K562 (cell line): Measurements from ENCODE around the gene CHERP. TPM values are rescaled to one million over a fixed set of nuclear protein-coding genes. Genes with fewer than 3 reads are reported as not detected.
"Not testable (repeated sequence)": the region's sequence is repeated elsewhere in the genome, so short reads cannot be mapped to it uniquely, and the experiment has no call there.

Source experiments
- ATAC-seq: fragments of 200-7000 bp; cut with Tn5 transposase; 3 replicates; pipeline ENCODE4 v1.9.1; 2020; ENCODE audit warnings: moderate library complexity
- BruUV-seq: library from RNA; stranded (reverse); fragments of 400-500 nt; replicated peaks from 2 replicates; lab custom pipeline; 2021; lab: Mats Ljungman, UMichigan
- CTCF ChIA-PET: fragments of 300-600 bp; formaldehyde crosslinking; extraction: SDS; loops from one replicate; lab custom pipeline; 2021; ENCODE audit warnings: low intra/inter-chr PET ratio; lab: Yijun Ruan, JAX
- POLR2A ChIA-PET: fragments of 300-600, 350-650 bp; sonication (Branson Sonifier 250); formaldehyde crosslinking; extraction: SDS; loops from one replicate; lab custom pipeline; 2021; ENCODE audit warnings: antibody characterized with exemption, inconsistent platforms; lab: Yijun Ruan, JAX
- DNase-seq, 4 experiments: peaks; one replicate each; pipeline versions ENCODE4 v3.0.0 to v3.0.0-alpha.2; 2011 to 2018; ENCODE audit warnings: low spot score in 3 of 4, mixed read lengths in 3 of 4; ENCODE audit errors: extremely low read depth in 1 of 4
- FAIRE-seq: peaks from 2 replicates; lab custom pipeline; 2011; peaks lifted over from hg19 to GRCh38; lab: Jason Lieb, UNC
- H2AFZ ChIP-seq: 2 replicates; pipeline ENCODE4 v1.6.0; 2011; ENCODE audit warnings: low read depth, low read length, control low read depth, inconsistent platforms
- H3K27ac ChIP-seq: fragments of 200-600 bp; 3 replicates; pipeline ENCODE4 v1.8.0; 2011; ENCODE audit warnings: low read depth, mild to moderate bottlenecking, control low read depth, inconsistent platforms, low read length, moderate library complexity, mixed read lengths; ENCODE audit errors: extremely low read depth
- H3K27me3 ChIP-seq, 2 experiments: fragments of 300-600 bp in 1 of 2; 2 replicates in 1 of 2; 3 replicates in 1 of 2; pipeline versions ENCODE4 v1.6.0 to v1.8.0; 2011; ENCODE audit warnings: inconsistent platforms in 2 of 2, low read length in 2 of 2, mild to moderate bottlenecking in 1 of 2, mixed read lengths in 1 of 2, moderate library complexity in 1 of 2; ENCODE audit not compliant: control insufficient read depth in 2 of 2, insufficient read depth in 2 of 2
- H3K36me3 ChIP-seq: fragments of 300-600 bp; 3 replicates; pipeline ENCODE4 v1.8.0; 2011; ENCODE audit warnings: mild to moderate bottlenecking, low read length, inconsistent platforms; ENCODE audit not compliant: control insufficient read depth, insufficient read depth
- H3K4me1 ChIP-seq, 2 experiments: fragments of 200-600 bp in 1 of 2; replicated peaks in 1 of 2; 2 replicates in 1 of 2; 3 replicates in 1 of 2; pipeline versions ENCODE4 v1.5.1 to v1.8.0; 2011; ENCODE audit warnings: inconsistent platforms in 2 of 2, low read length in 2 of 2, mild to moderate bottlenecking in 1 of 2, mixed read lengths in 1 of 2, moderate library complexity in 1 of 2; ENCODE audit not compliant: control insufficient read depth in 2 of 2, insufficient read depth in 2 of 2
- H3K4me2 ChIP-seq: 2 replicates; pipeline ENCODE4 v1.6.1; 2011; ENCODE audit warnings: low read length, control low read depth, inconsistent platforms, mixed read lengths; ENCODE audit not compliant: insufficient read depth
- H3K4me3 ChIP-seq: fragments of 200-600 bp; sonication (generic), shearing (Covaris generic); 2 replicates; pipeline ENCODE4 v1.5.1; 2016; ENCODE audit warnings: control low read depth, inconsistent platforms
- H3K79me2 ChIP-seq: fragments of 200-600 bp; 3 replicates; pipeline ENCODE4 v1.8.0; 2011; ENCODE audit warnings: low read length, inconsistent platforms; ENCODE audit not compliant: control insufficient read depth, insufficient read depth
- H3K9ac ChIP-seq, 2 experiments: 2 replicates each; pipeline versions ENCODE4 v1.6.0 to v1.6.1; 2011; ENCODE audit warnings: low read depth in 2 of 2, low read length in 2 of 2, control low read depth in 1 of 2, inconsistent platforms in 1 of 2, mild to moderate bottlenecking in 1 of 2, mixed read lengths in 1 of 2; ENCODE audit not compliant: insufficient read depth in 1 of 2
- H3K9me1 ChIP-seq: one replicate; pipeline ENCODE4 v1.6.0; 2011; ENCODE audit warnings: inconsistent platforms, mild to moderate bottlenecking, low read length, moderate library complexity; ENCODE audit not compliant: control insufficient read depth, insufficient read depth
- H3K9me3 ChIP-seq: replicated peaks from 2 replicates; pipeline ENCODE4 v1.5.1; 2011; ENCODE audit warnings: low read depth, low read length, inconsistent platforms; ENCODE audit not compliant: control insufficient read depth, insufficient read depth
- H4K20me1 ChIP-seq: replicated peaks from 2 replicates; pipeline ENCODE4 v1.6.1; 2011; ENCODE audit warnings: low read length, inconsistent platforms, mixed read lengths; ENCODE audit not compliant: control insufficient read depth, insufficient read depth
- GATA2 ChIP-seq: sonication (generic); formaldehyde crosslinking; IDR thresholded peaks from 2 replicates; pipeline ENCODE4 v1.4.0; 2020; ENCODE audit warnings: mild to moderate bottlenecking, missing genetic modification reagents
- ZNF121 ChIP-seq: sonication (generic); formaldehyde crosslinking; conservative IDR thresholded peaks from 2 replicates; pipeline ENCODE4 v1.8.0; 2022; ENCODE audit warnings: missing genetic modification reagents
- WGBS: fragments of 100-300 bp; shearing (Covaris generic); methylation state at CpG from one replicate; pipeline ENCODE4 v1.1.6; 2016; ENCODE audit warnings: low coverage, mixed read lengths; ENCODE audit not compliant: insufficient coverage; ENCODE audit errors: missing lambda C conversion rate; 5-methylcytosine and 5-hydroxymethylcytosine counted together
- in situ Hi-C: fragments of 300-500 bp; cut with MboI; formaldehyde crosslinking; loops from 4 replicates; pipeline ENCODE4 v1.15.0; 2018; ENCODE audit warnings: inconsistent platforms, mixed read lengths
- intact Hi-C: fragments of 100-400 bp; cut with micrococcal nuclease; formaldehyde crosslinking; loops from 2 replicates; pipeline ENCODE4 v1.14.2; 2022
- polyA plus RNA-seq, 8 experiments: library from polyadenylated mRNA; depleted of rRNA in 4 of 8; stranded (reverse) in 5 of 8; unstranded in 3 of 8; fragments of >200 nt; fragmentation: Nextera tagmentation in 2 of 8; fragmentation: Illumina TruSeq in 1 of 8; extraction: Ambion mirVana in 2 of 8; extraction: Trizol in 1 of 8; gene quantifications; 2 replicates each; pipeline versions ENCODE4 v1.2.1 to v1.2.3, GENCODE V29; 2011 to 2014; ENCODE audit warnings: inconsistent platforms in 1 of 8, missing spikeins in 1 of 8
- total RNA-seq, 7 experiments: library from RNA; depleted of rRNA in 6 of 7; stranded (reverse); fragments of >200 nt in 6 of 7; fragmentation: Illumina TruSeq in 2 of 7; extraction: Trizol in 2 of 7; gene quantifications; 2 replicates each; pipeline versions ENCODE4 v1.2.1 to v1.2.3, GENCODE V29; 2011 to 2021; ENCODE audit warnings: low replicate concordance in 1 of 7

Gene CHERP
- total and polyA plus RNA-seq, 9 of the 15 experiments (the other 6 are each of a cell fraction or from before 2014, with no cell fraction given) = 0.60 to 85.1 (median 7.8) TPM

DNA sequence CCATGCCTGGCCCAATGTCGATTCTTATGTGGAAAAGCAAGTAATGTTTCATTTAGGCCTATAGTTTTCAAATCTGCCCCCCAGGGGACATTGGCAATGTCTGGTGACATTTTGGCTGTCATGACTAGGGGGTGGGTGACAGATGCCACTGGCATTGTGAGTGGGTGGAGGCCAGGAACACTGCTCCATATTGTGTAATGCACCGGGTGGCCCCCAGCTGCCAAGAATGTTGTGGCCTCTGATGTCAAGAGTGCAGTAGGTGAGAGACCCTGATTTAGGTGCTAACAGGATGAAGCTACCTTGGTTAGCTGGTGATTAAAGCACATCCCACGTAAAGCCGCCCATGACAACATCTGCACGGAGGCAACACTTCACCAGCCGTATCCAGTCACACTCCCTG lies 35.3 kb downstream of the CHERP start:
- H3K4me2 ChIP-seq = no peak overlapping the region
- no peak for FAIRE-seq
- no peak overlapping the region for H2AFZ ChIP-seq
- no peaks in the 10 kb centered on the region for H3K79me2 ChIP-seq
- ATAC-seq = no peak
- DNase-seq = peak in 2 of 4 experiments; percentile 7 to 12
- no peaks in the 10 kb centered on the region for H3K9me1 ChIP-seq
- TF ChIP-seq GATA2 (CRISPR knock-in tag) (no peak), ZNF121 (CRISPR knock-in tag) (0 out of 2 replicates have a peak, but pooled peaks have one; percentile 5)
- H3K27ac ChIP-seq = no peak overlapping the region
- H3K36me3 ChIP-seq = peaks cover 33% of the 10 kb centered on the region; the same call in 2 of the 3 replicates
- H3K9ac ChIP-seq = no peak overlapping the region
- POLR2A ChIA-PET = interaction anchor here (1.2 kb wide), 1 partner anchor 11 kb away, joined by 3 read pairs; the partner anchor contains the start of gene CALR3
- in situ Hi-C loops (no loop called here), intact Hi-C loops (no loop called here)
- H4K20me1 ChIP-seq = no peaks in the 10 kb centered on the region
- no peaks in the 10 kb centered on the region for H3K27me3 ChIP-seq
- no TSS peak for BruUV-seq
- WGBS = 93% methylated on average over 6 of the region's 6 CpGs
- CTCF ChIA-PET = no interaction called here
- no peak overlapping the region for H3K4me3 ChIP-seq
- no peaks in the 10 kb centered on the region for H3K9me3 ChIP-seq
- no peaks in the 10 kb centered on the region; a peak in 1 of 5 replicates for H3K4me1 ChIP-seq

DNA sequence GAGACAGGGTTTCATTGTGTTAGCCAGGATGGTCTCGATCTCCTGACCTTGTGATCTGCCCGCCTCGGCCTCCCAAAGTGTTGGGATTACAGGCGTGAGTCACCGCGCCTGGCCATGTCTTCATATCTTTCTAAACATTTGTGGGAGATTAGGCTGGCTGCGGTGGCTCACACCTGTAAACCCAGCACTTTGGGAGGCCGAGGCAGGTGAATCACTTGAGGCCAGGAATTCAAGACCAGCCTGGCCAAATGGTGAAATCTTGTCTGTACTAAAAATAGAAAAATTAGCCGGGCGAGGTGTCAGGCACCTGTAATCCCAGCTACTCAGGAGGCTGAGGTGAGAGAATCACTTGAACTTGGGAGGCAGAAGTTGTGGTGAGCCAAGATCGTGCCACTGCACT lies 36.1 kb downstream of the CHERP start:
- H3K4me3 ChIP-seq, H3K79me2 ChIP-seq, H3K4me2 ChIP-seq, BruUV-seq, H3K9me3 ChIP-seq, CTCF ChIA-PET, ATAC-seq, H4K20me1 ChIP-seq, in situ Hi-C loops, intact Hi-C loops, H3K4me1 ChIP-seq, H3K27ac ChIP-seq, H2AFZ ChIP-seq, H3K9me1 ChIP-seq, POLR2A ChIA-PET, FAIRE-seq, DNase-seq, H3K27me3 ChIP-seq, H3K9ac ChIP-seq: not testable (repeated sequence)
- 61% methylated on average over 7 of the region's 11 CpGs for WGBS
- H3K36me3 ChIP-seq = peaks cover 34% of the 10 kb centered on the region; the same call in 2 of the 3 replicates
